ENCODE data around the gene PRUNE2.
"Not testable (repeated sequence)": the region's sequence is repeated elsewhere in the genome, so short reads cannot be mapped to it uniquely, and the experiment has no call there.

The PRUNE2 gene

DNA sequence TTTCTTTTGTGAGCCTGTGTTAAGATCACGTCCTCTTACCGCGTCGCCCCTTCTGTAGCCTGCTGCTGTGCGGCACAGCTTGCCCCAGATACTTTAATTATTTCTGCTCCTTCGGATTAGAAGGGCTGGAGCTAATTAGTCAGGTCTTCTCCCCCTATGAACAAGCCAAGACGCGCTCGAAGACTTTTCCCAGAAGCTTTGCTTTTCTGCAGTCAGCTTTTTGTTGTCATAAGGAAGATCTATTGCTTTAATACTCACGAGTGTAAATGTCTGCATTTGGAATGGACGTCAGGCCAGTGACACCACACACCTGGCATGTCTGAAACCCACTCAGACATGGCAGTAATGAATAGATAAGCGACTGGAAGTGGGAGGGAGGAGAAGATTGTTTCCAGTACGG lies 37.0 kb downstream of the PRUNE2 start:
- DNase-seq (ENCODE audit: extremely low read depth, low read depth) = no peak
- TF ChIP-seq, protein P1, sequence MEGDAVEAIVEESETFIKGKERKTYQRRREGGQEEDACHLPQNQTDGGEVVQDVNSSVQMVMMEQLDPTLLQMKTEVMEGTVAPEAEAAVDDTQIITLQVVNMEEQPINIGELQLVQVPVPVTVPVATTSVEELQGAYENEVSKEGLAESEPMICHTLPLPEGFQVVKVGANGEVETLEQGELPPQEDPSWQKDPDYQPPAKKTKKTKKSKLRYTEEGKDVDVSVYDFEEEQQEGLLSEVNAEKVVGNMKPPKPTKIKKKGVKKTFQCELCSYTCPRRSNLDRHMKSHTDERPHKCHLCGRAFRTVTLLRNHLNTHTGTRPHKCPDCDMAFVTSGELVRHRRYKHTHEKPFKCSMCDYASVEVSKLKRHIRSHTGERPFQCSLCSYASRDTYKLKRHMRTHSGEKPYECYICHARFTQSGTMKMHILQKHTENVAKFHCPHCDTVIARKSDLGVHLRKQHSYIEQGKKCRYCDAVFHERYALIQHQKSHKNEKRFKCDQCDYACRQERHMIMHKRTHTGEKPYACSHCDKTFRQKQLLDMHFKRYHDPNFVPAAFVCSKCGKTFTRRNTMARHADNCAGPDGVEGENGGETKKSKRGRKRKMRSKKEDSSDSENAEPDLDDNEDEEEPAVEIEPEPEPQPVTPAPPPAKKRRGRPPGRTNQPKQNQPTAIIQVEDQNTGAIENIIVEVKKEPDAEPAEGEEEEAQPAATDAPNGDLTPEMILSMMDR (IDR thresholded peaks at IDR 0.05; ENCODE audit: low read depth, low read length) = no peak

DNA sequence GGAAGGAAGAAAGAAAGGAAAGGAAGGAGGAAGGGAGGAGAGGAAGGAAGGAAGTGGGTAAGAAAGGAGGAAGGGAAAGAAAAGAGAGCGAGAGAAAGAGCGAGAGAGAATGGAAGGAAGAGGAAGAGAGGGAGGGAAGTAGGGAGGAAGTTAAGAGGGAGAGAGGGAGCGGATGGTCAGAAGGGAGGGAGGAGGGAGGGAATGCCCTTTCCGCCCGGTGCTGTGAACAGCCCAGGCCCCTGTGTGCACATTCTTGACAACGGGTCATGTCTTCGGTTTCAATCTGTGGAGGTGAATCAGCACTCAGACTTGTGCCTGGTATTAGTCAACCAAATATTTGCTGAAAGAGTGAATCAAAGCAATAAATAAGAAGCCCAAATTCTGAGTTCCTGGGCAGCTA lies 39.2 kb downstream of the PRUNE2 start:
- peak; percentile 61 for DNase-seq (ENCODE audit: extremely low read depth, low read depth)

DNA sequence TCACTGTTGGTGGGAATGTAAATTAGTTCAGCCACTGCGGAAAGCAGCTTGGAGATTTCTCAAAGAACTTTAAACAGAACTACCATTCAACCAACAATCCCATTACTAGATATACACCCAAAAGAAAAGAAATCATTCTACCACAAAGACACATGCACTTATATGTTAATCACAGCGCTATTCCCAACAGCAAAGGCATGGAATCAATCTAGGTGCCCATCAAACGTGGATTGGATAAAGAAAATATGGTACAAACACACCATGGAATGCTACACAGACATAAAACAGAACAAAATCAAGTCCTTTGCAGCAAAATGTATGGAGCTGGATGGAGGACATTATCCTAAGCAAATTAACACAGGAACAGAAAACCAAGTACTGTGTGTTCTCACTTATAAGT lies 42.1 kb downstream of the PRUNE2 start:
- TF ChIP-seq, protein P1 (IDR thresholded peaks at IDR 0.05; ENCODE audit: low read depth, low read length) = no peak
- no peak for DNase-seq (ENCODE audit: extremely low read depth, low read depth)

More for the DNA sequence above, 39.2 kb downstream of the PRUNE2 start:
- TF ChIP-seq, protein P1 (IDR thresholded peaks at IDR 0.05; ENCODE audit: low read depth, low read length) = no peak

DNA sequence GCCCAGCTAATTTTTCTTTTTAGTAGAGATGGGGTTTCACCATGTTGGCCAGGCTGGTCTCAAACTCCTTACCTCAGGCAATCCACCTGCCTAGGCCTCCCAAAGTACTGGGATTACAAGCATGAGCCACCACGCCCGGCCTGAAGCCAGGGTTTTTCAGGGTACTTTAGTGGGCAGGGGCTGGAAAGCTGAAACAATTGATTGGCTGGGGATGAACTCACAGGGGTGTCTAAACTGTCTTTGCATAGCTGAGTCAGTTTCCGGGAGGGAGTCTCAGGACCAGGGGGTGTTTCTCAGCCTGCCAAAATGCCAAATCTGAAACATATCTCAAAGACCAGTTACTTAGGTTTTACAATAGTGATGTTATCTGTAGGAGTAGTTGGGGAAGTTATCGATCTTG lies 46.1 kb downstream of the PRUNE2 start:
- TF ChIP-seq, protein P1 (IDR thresholded peaks at IDR 0.05; ENCODE audit: low read depth, low read length) = no peak
- no peak for DNase-seq (ENCODE audit: extremely low read depth, low read depth)

DNA sequence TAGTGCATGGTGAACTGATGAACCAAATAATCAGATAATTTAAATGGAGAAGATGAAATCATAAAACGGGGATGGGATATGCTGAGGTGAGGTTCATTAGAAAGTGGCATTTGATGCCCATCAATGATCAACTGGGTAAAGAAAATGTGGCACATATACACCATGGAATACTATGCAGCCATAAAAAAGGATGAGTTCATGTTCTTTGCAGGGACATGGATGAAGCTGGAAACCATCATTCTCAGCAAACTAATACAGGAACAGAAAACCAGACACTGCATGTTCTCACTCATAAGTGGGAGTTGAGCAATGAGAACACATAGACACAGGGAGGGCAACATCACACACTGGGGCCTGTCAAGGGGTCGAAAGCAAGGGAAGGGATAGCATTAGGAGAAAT lies 47.7 kb downstream of the PRUNE2 start:
- not testable (repeated sequence) for DNase-seq (ENCODE audit: extremely low read depth, low read depth)

DNA sequence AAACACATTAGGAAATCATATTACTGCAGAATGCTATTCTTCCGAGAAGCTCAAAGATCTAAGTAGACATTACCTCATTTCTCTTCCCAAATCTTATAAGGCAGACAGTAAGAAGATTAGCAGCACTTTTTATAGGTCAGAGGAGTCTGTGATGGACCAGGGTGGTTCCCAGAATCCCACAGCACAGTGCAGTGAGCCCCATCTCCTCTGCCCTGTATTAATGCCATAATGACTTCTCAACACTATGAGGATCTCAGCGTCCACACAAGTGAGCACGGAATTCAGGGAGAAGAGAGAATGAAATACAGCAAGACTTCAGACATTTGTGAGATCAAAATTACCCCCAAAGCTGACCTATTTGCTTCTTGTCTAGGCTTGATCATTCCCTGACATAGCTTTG lies 49.9 kb downstream of the PRUNE2 start:
- TF ChIP-seq, protein P1 (IDR thresholded peaks at IDR 0.05; ENCODE audit: low read depth, low read length) = no peak
- no peak for DNase-seq (ENCODE audit: extremely low read depth, low read depth)

DNA sequence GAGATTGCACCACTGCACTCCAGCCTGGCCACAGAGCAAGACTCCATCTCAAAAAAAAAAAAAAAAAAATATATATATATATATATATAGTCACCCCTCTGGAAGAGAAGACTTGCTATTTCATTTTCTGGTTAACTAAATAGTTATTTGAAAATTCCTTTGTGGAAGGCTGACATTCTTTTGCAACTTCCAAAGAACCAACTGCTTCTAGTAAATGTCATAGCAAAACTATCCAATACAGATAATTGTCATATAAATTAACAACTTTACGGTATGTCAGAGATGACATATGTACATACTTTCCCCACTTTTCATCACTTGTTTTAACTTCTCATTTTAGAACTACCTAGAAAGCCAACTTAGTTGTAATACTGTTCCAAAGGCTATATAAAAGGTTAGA lies 50.9 kb downstream of the PRUNE2 start:
- TF ChIP-seq, protein P1 (IDR thresholded peaks at IDR 0.05; ENCODE audit: low read depth, low read length) = no peak
- DNase-seq (ENCODE audit: extremely low read depth, low read depth) = no peak

DNA sequence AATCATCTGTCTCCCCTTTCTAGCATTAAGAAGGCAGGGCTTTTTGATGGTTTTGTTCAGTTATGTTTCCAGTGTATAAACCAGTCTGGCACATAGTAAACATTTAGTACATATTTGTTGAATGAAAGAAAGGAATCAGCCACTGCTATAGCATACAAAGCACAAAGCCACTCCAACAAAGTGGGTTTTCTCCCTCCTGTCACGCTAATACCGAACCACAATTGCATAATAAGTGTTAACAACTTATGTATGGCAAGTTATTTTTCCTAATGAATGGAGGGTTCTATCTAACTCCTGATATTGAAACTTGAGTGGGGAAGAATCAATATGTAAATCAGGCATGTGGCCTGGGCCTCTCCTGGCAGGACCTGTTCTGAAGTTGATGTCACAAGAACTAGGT lies 53.9 kb downstream of the PRUNE2 start:
- no peak for DNase-seq (ENCODE audit: extremely low read depth, low read depth)
- TF ChIP-seq, protein P1 (IDR thresholded peaks at IDR 0.05; ENCODE audit: low read depth, low read length) = no peak

Measured in AG09319 (cell line).